Prostate gland (tissue), 2 donors: Measurements from ENCODE around the gene GRIK2.

Source experiments
- POLR2A ChIP-seq: fragments of 450-650 bp; IDR thresholded peaks from one replicate; pipeline ENCODE4 v1.6.1; 2016; ENCODE audit warnings: antibody characterized with exemption, mild to moderate bottlenecking
- POLR2AphosphoS5 ChIP-seq: sonication (generic); formaldehyde crosslinking; IDR thresholded peaks from one replicate; pipeline ENCODE4 v1.6.1; 2017; ENCODE audit warnings: antibody characterized with exemption
- TF ChIP-seq, protein P1 (sequence below), 4 experiments: fragments of 200-600 bp in 2 of 4; fragments of 450-650 bp in 2 of 4; sonication (generic) in 2 of 4; IDR thresholded peaks; 1 replicate in 3 of 4; 2 replicates in 1 of 4; pipeline ENCODE4 v1.5.1; 2016 to 2019; ENCODE audit warnings: antibody characterized with exemption in 4 of 4, mild to moderate bottlenecking in 2 of 4, moderate library complexity in 2 of 4

DNA sequence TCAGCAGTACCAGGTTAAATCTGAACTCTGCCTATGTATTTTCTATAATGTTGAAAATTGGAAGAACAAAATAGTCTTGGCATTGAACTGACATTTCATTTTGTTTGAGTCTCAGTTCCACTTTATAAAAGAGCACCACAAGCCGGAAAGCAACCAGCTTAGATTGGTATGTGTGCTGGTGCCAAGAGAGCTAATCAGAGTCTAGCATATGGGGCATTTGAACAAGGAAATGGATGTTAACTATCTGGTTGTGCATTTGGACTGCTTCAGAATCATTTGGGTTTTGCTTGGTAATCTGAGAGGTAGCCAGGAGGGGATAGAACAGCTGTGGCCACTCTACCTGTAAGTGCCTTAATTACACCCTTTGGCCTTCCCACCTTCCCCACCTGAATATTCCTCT lies 184.8 kb downstream of the GRIK2 start:
- TF ChIP-seq, protein P1, sequence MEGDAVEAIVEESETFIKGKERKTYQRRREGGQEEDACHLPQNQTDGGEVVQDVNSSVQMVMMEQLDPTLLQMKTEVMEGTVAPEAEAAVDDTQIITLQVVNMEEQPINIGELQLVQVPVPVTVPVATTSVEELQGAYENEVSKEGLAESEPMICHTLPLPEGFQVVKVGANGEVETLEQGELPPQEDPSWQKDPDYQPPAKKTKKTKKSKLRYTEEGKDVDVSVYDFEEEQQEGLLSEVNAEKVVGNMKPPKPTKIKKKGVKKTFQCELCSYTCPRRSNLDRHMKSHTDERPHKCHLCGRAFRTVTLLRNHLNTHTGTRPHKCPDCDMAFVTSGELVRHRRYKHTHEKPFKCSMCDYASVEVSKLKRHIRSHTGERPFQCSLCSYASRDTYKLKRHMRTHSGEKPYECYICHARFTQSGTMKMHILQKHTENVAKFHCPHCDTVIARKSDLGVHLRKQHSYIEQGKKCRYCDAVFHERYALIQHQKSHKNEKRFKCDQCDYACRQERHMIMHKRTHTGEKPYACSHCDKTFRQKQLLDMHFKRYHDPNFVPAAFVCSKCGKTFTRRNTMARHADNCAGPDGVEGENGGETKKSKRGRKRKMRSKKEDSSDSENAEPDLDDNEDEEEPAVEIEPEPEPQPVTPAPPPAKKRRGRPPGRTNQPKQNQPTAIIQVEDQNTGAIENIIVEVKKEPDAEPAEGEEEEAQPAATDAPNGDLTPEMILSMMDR (IDR thresholded peaks at IDR 0.05) = no peak
- TF ChIP-seq POLR2A = no peak
- no peak for TF ChIP-seq POLR2AphosphoS5
